GM12864 (cell line): Measurements from ENCODE around the gene RPL29.

Experiments
- DNase-seq: peaks from one replicate; pipeline ENCODE4 v3.0.0-alpha.2; 2011; ENCODE audit warnings: low read depth
- H3K4me3 ChIP-seq: 2 replicates; pipeline ENCODE4 v1.5.1; 2011; ENCODE audit warnings: mild to moderate bottlenecking, low read depth, low read length, control low read depth
- CTCF ChIP-seq: IDR thresholded peaks from 2 replicates; pipeline ENCODE4 v1.5.1; 2011; ENCODE audit warnings: low read depth, mild to moderate bottlenecking, moderate library complexity, low read length, control low read depth, inconsistent platforms; ENCODE audit errors: missing control alignments

The RPL29 gene

GRCh38 chr3:51967384-51968169, 28.1 kb downstream of the RPL29 start, which contains the start of gene PCBP4:
Gene PCBP4, minus strand, starts transcription at chr3:51967454. Its CDS starts 6,214 bp downstream, at chr3:51961240.
- no peak for TF ChIP-seq CTCF

DNA sequence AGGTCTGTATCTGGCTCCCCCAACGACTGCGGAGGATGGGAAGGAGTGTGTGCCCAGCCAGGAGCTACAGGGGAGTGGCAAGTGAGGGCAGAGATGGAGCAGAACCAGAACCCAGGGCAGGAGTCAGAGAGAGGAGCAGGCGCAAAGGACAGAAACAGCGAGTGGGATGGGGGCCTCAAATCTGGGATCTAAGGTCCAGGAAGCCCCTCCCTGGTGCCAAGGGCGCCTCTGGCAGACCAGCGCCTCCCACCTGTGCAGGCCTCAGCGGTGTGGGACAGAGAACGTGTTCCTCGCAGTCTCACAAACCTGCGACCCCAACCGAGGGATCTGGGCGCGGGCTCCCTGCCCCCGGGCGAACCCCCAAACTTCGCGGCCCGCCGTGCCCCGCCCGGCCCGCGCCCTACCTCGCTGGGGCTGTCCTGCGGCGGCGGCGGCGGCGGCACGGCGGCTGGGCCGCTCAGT, 28.7 kb downstream of the RPL29 start:
- no peak for DNase-seq
- no peak for TF ChIP-seq CTCF

More at GRCh38 chr3:51967384-51968169, 28.1 kb downstream of the RPL29 start, which contains the start of gene PCBP4:
- no peak for DNase-seq
- H3K4me3 ChIP-seq: peak within 1 kb of the TSS; percentile 63

DNA sequence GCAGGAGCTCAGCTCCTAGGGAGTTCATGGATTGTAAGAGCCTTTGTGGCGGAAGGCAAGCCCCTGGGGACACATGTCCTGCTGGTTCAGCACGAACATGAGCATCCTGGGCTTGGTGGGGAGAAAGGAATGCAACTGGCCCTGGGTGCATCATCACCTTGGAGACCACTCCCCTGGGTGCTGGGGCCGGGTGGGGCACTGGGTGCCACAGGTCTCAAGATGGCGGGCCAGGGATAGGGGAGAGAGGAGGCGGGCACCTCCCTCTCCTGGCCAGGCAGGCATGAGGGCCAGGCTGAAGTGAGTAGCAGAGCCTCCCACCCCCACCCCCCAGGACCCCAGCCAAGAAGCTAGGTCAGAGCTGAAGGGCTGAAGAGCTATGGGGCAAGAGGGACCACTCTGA, 29.2 kb downstream of the RPL29 start:
- H3K4me3 ChIP-seq: peak overlapping the region; percentile 63; the same call in 1 of the 2 replicates
- TF ChIP-seq CTCF: no peak
- DNase-seq: no peak

More for the DNA sequence above, 28.7 kb downstream of the RPL29 start:
- H3K4me3 ChIP-seq: peak overlapping the region; percentile 63

GRCh38 chr3:51966016-51966415, 29.7 kb downstream of the RPL29 start:
- TF ChIP-seq CTCF: no peak
- H3K4me3 ChIP-seq: no peak overlapping the region
- DNase-seq: no peak

DNA sequence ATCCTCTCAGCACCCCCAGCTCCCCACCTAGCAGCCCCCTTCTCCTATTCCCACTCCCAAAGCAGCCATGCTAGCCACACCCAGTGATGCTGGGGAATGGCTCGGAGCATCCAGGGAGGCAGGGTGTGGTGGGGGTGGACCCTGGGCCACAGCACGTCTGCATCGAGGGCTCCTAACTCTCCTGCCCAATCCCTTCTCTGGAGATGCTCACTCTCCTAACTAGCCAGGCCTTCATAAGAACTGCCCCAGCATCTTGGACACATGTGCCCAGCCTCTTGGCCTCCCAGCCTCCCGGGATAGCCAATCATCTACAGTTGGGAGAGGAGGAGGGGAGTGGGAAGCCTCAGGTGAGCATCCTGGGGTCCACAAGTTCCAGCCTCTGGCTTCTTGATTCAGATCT, 31.2 kb downstream of the RPL29 start:
- no peak overlapping the region for H3K4me3 ChIP-seq
- DNase-seq: no peak
- no peak for TF ChIP-seq CTCF

DNA sequence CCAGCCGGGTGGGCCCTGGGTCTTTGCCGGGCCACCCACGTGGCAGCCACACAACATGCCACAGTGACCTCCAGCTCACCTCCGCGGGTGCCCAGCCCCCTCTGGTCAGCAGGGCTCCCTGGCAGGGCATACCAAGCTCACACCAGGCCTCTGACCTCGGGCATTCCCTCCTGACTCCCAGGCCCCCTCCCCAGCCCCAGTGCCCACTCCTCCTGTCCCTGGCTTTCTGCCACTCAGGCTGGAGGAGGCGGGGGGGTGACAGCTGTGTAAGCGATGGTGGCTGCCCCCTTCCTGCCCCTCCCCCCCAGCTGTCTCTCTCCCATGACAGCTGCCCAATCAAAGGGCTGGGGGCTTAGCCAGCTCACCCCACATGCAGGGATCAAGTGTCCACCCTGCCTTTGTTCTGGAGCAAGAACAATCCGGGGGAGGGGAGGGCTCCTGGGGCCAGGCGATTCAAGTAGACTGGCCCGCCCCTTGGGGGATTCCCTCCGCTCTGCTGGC, 31.7 kb downstream of the RPL29 start:
- no peak for DNase-seq
- H3K4me3 ChIP-seq: no peak overlapping the region
- TF ChIP-seq CTCF: no peak
